Putamen (tissue), 1 donor: ENCODE data around the gene CLCN6.

Experiments
- DNase-seq: peaks from one replicate; pipeline ENCODE4 v3.0.0-alpha.2; 2016; ENCODE audit warnings: low spot score

The CLCN6 gene

GRCh38 chr1:11780380-11781147 is 25.4 kb upstream of the CLCN6 start:
- DNase-seq: no peak

GRCh38 chr1:11781297-11781696 is 24.7 kb upstream of the CLCN6 start:
- no peak for DNase-seq

- DNase-seq: no peak
Measured at GRCh38 chr1:11782127-11782708, 23.8 kb upstream of the CLCN6 start.

- DNase-seq: no peak
Measured at GRCh38 chr1:11783556-11783955, 22.4 kb upstream of the CLCN6 start.

- no peak for DNase-seq
Measured at GRCh38 chr1:11784256-11784992, 21.6 kb upstream of the CLCN6 start.

GRCh38 chr1:11784993-11785769 is 20.8 kb upstream of the CLCN6 start:
- no peak for DNase-seq

GRCh38 chr1:11786168-11786567 is 19.8 kb upstream of the CLCN6 start:
- DNase-seq: no peak

- DNase-seq: no peak
Measured at GRCh38 chr1:11787251-11787803, 18.7 kb upstream of the CLCN6 start.

- no peak for DNase-seq
Measured at GRCh38 chr1:11787804-11788436, 18.1 kb upstream of the CLCN6 start.

- DNase-seq: no peak
Measured at GRCh38 chr1:11788549-11789053, 17.4 kb upstream of the CLCN6 start.

GRCh38 chr1:11789126-11790067 is 16.6 kb upstream of the CLCN6 start:
- DNase-seq: no peak

GRCh38 chr1:11790101-11790879 is 15.7 kb upstream of the CLCN6 start:
- no peak for DNase-seq

GRCh38 chr1:11790880-11791715 is 14.9 kb upstream of the CLCN6 start:
- DNase-seq: peak; percentile 67

GRCh38 chr1:11792106-11792505 is 13.9 kb upstream of the CLCN6 start:
- no peak for DNase-seq

GRCh38 chr1:11793819-11794218 is 12.2 kb upstream of the CLCN6 start:
- DNase-seq: no peak

- no peak for DNase-seq
Measured at GRCh38 chr1:11794446-11795237, 11.3 kb upstream of the CLCN6 start.

- DNase-seq: no peak
Measured at GRCh38 chr1:11795238-11795890, 10.6 kb upstream of the CLCN6 start.
